HUES48 (cell line): ENCODE measurements around the gene RNF14.
"Not testable (repeated sequence)": the region's sequence is repeated elsewhere in the genome, so short reads cannot be mapped to it uniquely, and the experiment has no call there.

ENCODE experiments used
- H3K27ac ChIP-seq: one replicate; pipeline ENCODE4 v1.7.0; 2013; ENCODE audit warnings: low read depth, low read length, inconsistent platforms
- H3K27me3 ChIP-seq: 2 replicates; pipeline ENCODE4 v1.6.1; 2013; ENCODE audit warnings: mild to moderate bottlenecking, low read length; ENCODE audit not compliant: control insufficient read depth, insufficient read depth
- H3K36me3 ChIP-seq: 2 replicates; pipeline ENCODE4 v1.6.1; 2013; ENCODE audit warnings: low read length; ENCODE audit not compliant: control insufficient read depth, insufficient read depth
- H3K4me1 ChIP-seq: 2 replicates; pipeline ENCODE4 v1.6.1; 2013; ENCODE audit warnings: mild to moderate bottlenecking, low read length; ENCODE audit not compliant: control insufficient read depth, insufficient read depth
- H3K4me3 ChIP-seq: 2 replicates; pipeline ENCODE4 v1.5.1; 2013; ENCODE audit warnings: mild to moderate bottlenecking, low read depth, low read length
- H3K9ac ChIP-seq: 2 replicates; pipeline ENCODE4 v1.6.1; 2013; ENCODE audit warnings: mild to moderate bottlenecking, low read depth, low read length, moderate library complexity
- H3K9me3 ChIP-seq: 2 replicates; pipeline ENCODE4 v1.6.1; 2013; ENCODE audit warnings: low read length; ENCODE audit not compliant: control insufficient read depth, insufficient read depth

RNF14 gene

GRCh38 chr5:141968914-141969608 is at the start of gene RNF14:
RNF14 (plus strand) TSS chr5:141969105; CDS start chr5:141973589, 4,484 bp downstream.
- H3K4me3 ChIP-seq, result peak within 1 kb of the TSS; percentile 79
- peak within 1 kb of the TSS; percentile 71 for H3K9ac ChIP-seq
- no peaks in the 10 kb centered on the region for H3K9me3 ChIP-seq
- H3K36me3 ChIP-seq, result peaks cover 6% of the 10 kb centered on the region
- no peaks in the 10 kb centered on the region for H3K27me3 ChIP-seq
- H3K27ac ChIP-seq, result peak within 1 kb of the TSS; percentile 94
- peaks cover 15% of the 10 kb centered on the region for H3K4me1 ChIP-seq

GRCh38 chr5:141919218-141920119 is 49.4 kb upstream of the RNF14 start:
- Histone ChIP-seq H3K9me3 (no peaks in the 10 kb centered on the region), H3K27ac (no peak overlapping the region), H3K4me1 (peaks cover 11% of the 10 kb centered on the region; the same call in 1 of the 2 replicates), H3K27me3 (peaks cover 8% of the 10 kb centered on the region), H3K9ac (no peak overlapping the region), H3K36me3 (no peaks in the 10 kb centered on the region), H3K4me3 (no peak overlapping the region)

GRCh38 chr5:141920771-141921170 is 48.1 kb upstream of the RNF14 start:
- Histone ChIP-seq H3K27me3 (no peaks in the 10 kb centered on the region), H3K27ac (no peak overlapping the region), H3K36me3 (peaks cover 6% of the 10 kb centered on the region), H3K9ac (no peak overlapping the region), H3K4me3 (no peak overlapping the region), H3K9me3 (no peaks in the 10 kb centered on the region), H3K4me1 (peaks cover 11% of the 10 kb centered on the region; the same call in 1 of the 2 replicates)

GRCh38 chr5:141922827-141923447 is 46.0 kb upstream of the RNF14 start:
- not testable (repeated sequence) for H3K27me3 ChIP-seq, H3K4me1 ChIP-seq, H3K9me3 ChIP-seq
- peak overlapping the region; percentile 97 for H3K27ac ChIP-seq
- peak overlapping the region; percentile 83 for H3K4me3 ChIP-seq
- H3K36me3 ChIP-seq, result peaks cover 27% of the 10 kb centered on the region
- H3K9ac ChIP-seq, result peak overlapping the region; percentile 83

GRCh38 chr5:141923448-141924313 is 45.2 kb upstream of the RNF14 start, which contains the start of gene DELE1:
DELE1 (plus strand) TSS chr5:141923871; CDS start chr5:141923942, 71 bp downstream.
- H3K27me3 ChIP-seq, result no peaks in the 10 kb centered on the region
- H3K9ac ChIP-seq, result peak within 1 kb of the TSS; percentile 83
- peak within 1 kb of the TSS; percentile 83 for H3K4me3 ChIP-seq
- H3K4me1 ChIP-seq, result 0 out of 2 replicates have a peak, but pooled peaks cover 5% of the 10 kb centered on the region
- H3K36me3 ChIP-seq, result peaks cover 35% of the 10 kb centered on the region
- no peaks in the 10 kb centered on the region for H3K9me3 ChIP-seq
- peak within 1 kb of the TSS; percentile 97 for H3K27ac ChIP-seq

- Histone ChIP-seq H3K9ac (no peak overlapping the region), H3K4me3 (no peak overlapping the region), H3K36me3 (peaks cover 62% of the 10 kb centered on the region), H3K4me1 (0 out of 2 replicates have a peak, but pooled peaks cover 5% of the 10 kb centered on the region), H3K9me3 (no peaks in the 10 kb centered on the region), H3K27ac (no peak overlapping the region), H3K27me3 (no peaks in the 10 kb centered on the region)
These were observed 42.5 kb upstream of the RNF14 start for GRCh38 chr5:141926434-141926833.

- Histone ChIP-seq H3K27me3 (no peaks in the 10 kb centered on the region), H3K4me3 (no peak overlapping the region), H3K9ac (no peak overlapping the region), H3K36me3 (peaks cover 75% of the 10 kb centered on the region), H3K9me3 (no peaks in the 10 kb centered on the region), H3K27ac (no peak overlapping the region), H3K4me1 (0 out of 2 replicates have a peak, but pooled peaks cover 5% of the 10 kb centered on the region)
These were observed 40.9 kb upstream of the RNF14 start for GRCh38 chr5:141928051-141928450.

GRCh38 chr5:141929398-141930058 is 39.4 kb upstream of the RNF14 start:
- no peak overlapping the region for H3K9ac ChIP-seq
- no peak overlapping the region for H3K27ac ChIP-seq
- peaks cover 90% of the 10 kb centered on the region for H3K36me3 ChIP-seq
- H3K4me1 ChIP-seq, result 0 out of 2 replicates have a peak, but pooled peaks cover under 1% of the 10 kb centered on the region
- H3K27me3 ChIP-seq, result no peaks in the 10 kb centered on the region
- no peaks in the 10 kb centered on the region for H3K9me3 ChIP-seq
- no peak overlapping the region for H3K4me3 ChIP-seq

- peaks cover 97% of the 10 kb centered on the region for H3K36me3 ChIP-seq
- no peak overlapping the region for H3K9ac ChIP-seq
- no peaks in the 10 kb centered on the region for H3K9me3 ChIP-seq
- H3K4me1 ChIP-seq, result no peaks in the 10 kb centered on the region
- H3K27ac ChIP-seq, result no peak overlapping the region
- no peaks in the 10 kb centered on the region for H3K27me3 ChIP-seq
- H3K4me3 ChIP-seq, result no peak overlapping the region
These were observed 37.2 kb upstream of the RNF14 start for GRCh38 chr5:141931694-141932093.

GRCh38 chr5:141933151-141933550 is 35.8 kb upstream of the RNF14 start:
- Histone ChIP-seq H3K36me3 (peaks cover 92% of the 10 kb centered on the region), H3K4me3 (no peak overlapping the region), H3K9ac (no peak overlapping the region), H3K4me1 (no peaks in the 10 kb centered on the region), H3K27ac (no peak overlapping the region), H3K9me3 (no peaks in the 10 kb centered on the region), H3K27me3 (no peaks in the 10 kb centered on the region)
